H7 (cell line): ENCODE results near the gene PEX14. TPM values are rescaled to one million over a fixed set of nuclear protein-coding genes. Genes with fewer than 3 reads are reported as not detected.

Source experiments
- DNase-seq: peaks from one replicate; pipeline ENCODE4 v3.0.0; 2012
- H3K27me3 ChIP-seq: 2 replicates; pipeline ENCODE4 v1.6.0; 2011; ENCODE audit warnings: mild to moderate bottlenecking, low read length; ENCODE audit not compliant: control insufficient read depth, insufficient read depth
- H3K36me3 ChIP-seq: replicated peaks from 2 replicates; pipeline ENCODE4 v1.5.1; 2011; ENCODE audit warnings: low read length; ENCODE audit not compliant: control insufficient read depth, insufficient read depth
- H3K4me3 ChIP-seq: 2 replicates; pipeline ENCODE4 v1.5.1; 2011; ENCODE audit warnings: low read depth, mild to moderate bottlenecking, control low read depth, low read length, moderate library complexity; ENCODE audit not compliant: insufficient read depth
- total RNA-seq: library from RNA; depleted of rRNA; stranded (reverse); fragments of >200 nt; shearing (Covaris generic); gene quantifications from 2 replicates; pipeline ENCODE4 v1.2.3, GENCODE V29; 2014

The PEX14 gene
- total RNA-seq, 1 experiment from 2014 or later: 58.5 TPM

GRCh38 chr1:10631121-10631810 is 156.5 kb downstream of the PEX14 start:
- Histone ChIP-seq H3K27me3 (no peaks in the 10 kb centered on the region), H3K4me3 (no peak overlapping the region), H3K36me3 (no peaks in the 10 kb centered on the region; the same call in 1 of the 2 replicates)
- peak; percentile 75 for DNase-seq

GRCh38 chr1:10631811-10632593 is 157.3 kb downstream of the PEX14 start:
- H3K27me3 ChIP-seq: no peaks in the 10 kb centered on the region
- DNase-seq: peak; percentile 85
- H3K36me3 ChIP-seq: no peaks in the 10 kb centered on the region; the same call in 1 of the 2 replicates
- H3K4me3 ChIP-seq: no peak overlapping the region

GRCh38 chr1:10632691-10633090 is 157.9 kb downstream of the PEX14 start:
- Histone ChIP-seq H3K4me3 (no peak overlapping the region), H3K36me3 (no peaks in the 10 kb centered on the region; the same call in 1 of the 2 replicates), H3K27me3 (no peaks in the 10 kb centered on the region)
- DNase-seq: peak; percentile 87

- Histone ChIP-seq H3K27me3 (peaks cover 3% of the 10 kb centered on the region; the same call in 1 of the 2 replicates), H3K36me3 (no peaks in the 10 kb centered on the region; the same call in 1 of the 2 replicates), H3K4me3 (no peak overlapping the region)
- DNase-seq: peak; percentile 65
These were observed 158.7 kb downstream of the PEX14 start for GRCh38 chr1:10633416-10633815.

GRCh38 chr1:10634075-10634427 is 159.3 kb downstream of the PEX14 start:
- peak; percentile 73 for DNase-seq
- Histone ChIP-seq H3K36me3 (no peaks in the 10 kb centered on the region; the same call in 1 of the 2 replicates), H3K4me3 (no peak overlapping the region), H3K27me3 (peaks cover 5% of the 10 kb centered on the region; the same call in 1 of the 2 replicates)

- DNase-seq: peak; percentile 87
- Histone ChIP-seq H3K27me3 (peaks cover 10% of the 10 kb centered on the region; the same call in 1 of the 2 replicates), H3K4me3 (no peak overlapping the region), H3K36me3 (no peaks in the 10 kb centered on the region; the same call in 1 of the 2 replicates)
These were observed 159.8 kb downstream of the PEX14 start for GRCh38 chr1:10634428-10635084.

- Histone ChIP-seq H3K4me3 (no peak overlapping the region), H3K36me3 (no peaks in the 10 kb centered on the region; the same call in 1 of the 2 replicates), H3K27me3 (peaks cover 15% of the 10 kb centered on the region; the same call in 1 of the 2 replicates)
- peak; percentile 79 for DNase-seq
These were observed 160.5 kb downstream of the PEX14 start for GRCh38 chr1:10635085-10635896.

- H3K27me3 ChIP-seq: peaks cover 15% of the 10 kb centered on the region; the same call in 1 of the 2 replicates
- no peaks in the 10 kb centered on the region for H3K36me3 ChIP-seq
- peak; percentile 78 for DNase-seq
These were observed 161.2 kb downstream of the PEX14 start for GRCh38 chr1:10635992-10636391.

GRCh38 chr1:10637400-10637799 is 162.7 kb downstream of the PEX14 start:
- H3K4me3 ChIP-seq: no peak overlapping the region
- H3K36me3 ChIP-seq: no peaks in the 10 kb centered on the region
- peak; percentile 75 for DNase-seq
- H3K27me3 ChIP-seq: peaks cover 15% of the 10 kb centered on the region; the same call in 1 of the 2 replicates

More at GRCh38 chr1:10635992-10636391, 161.2 kb downstream of the PEX14 start:
- H3K4me3 ChIP-seq: no peak overlapping the region

- H3K27me3 ChIP-seq: peaks cover 15% of the 10 kb centered on the region; the same call in 1 of the 2 replicates
- no peak for DNase-seq
- H3K36me3 ChIP-seq: no peaks in the 10 kb centered on the region
- H3K4me3 ChIP-seq: peak overlapping the region; percentile 30; the same call in 1 of the 2 replicates
These were observed 163.2 kb downstream of the PEX14 start for GRCh38 chr1:10637834-10638558.

GRCh38 chr1:10638559-10639005 is 163.8 kb downstream of the PEX14 start:
- H3K36me3 ChIP-seq: no peaks in the 10 kb centered on the region

GRCh38 chr1:10639011-10639774 is 164.4 kb downstream of the PEX14 start:
- Histone ChIP-seq H3K27me3 (peaks cover 15% of the 10 kb centered on the region; the same call in 1 of the 2 replicates), H3K36me3 (no peaks in the 10 kb centered on the region), H3K4me3 (peak overlapping the region; percentile 28; the same call in 1 of the 2 replicates)
- peak; percentile 93 for DNase-seq

More at GRCh38 chr1:10638559-10639005, 163.8 kb downstream of the PEX14 start:
- H3K4me3 ChIP-seq: peak overlapping the region; percentile 30; the same call in 1 of the 2 replicates
- H3K27me3 ChIP-seq: peaks cover 15% of the 10 kb centered on the region; the same call in 1 of the 2 replicates
- peak; percentile 90 for DNase-seq
